ENCODE data around the gene COBLL1. TPM values are rescaled to one million over a fixed set of nuclear protein-coding genes. Genes with fewer than 3 reads are reported as not detected.

COBLL1 gene
- polyA plus RNA-seq, 5 donors = 14.6 to 26.4 (median 22.3) TPM

Other genes with a start within 250 kb of the COBLL1 start
- gene GRB14, start 220.3 kb downstream of the COBLL1 start, polyA plus RNA-seq (ENCODE audit: insufficient read depth in 1 of 5, insufficient read length in 5 of 5, low replicate concordance in 1 of 5) = 10 to 100 TPM; 44.7 to 77.4 (median 66.2) TPM
- gene SLC38A11, start 113.7 kb upstream of the COBLL1 start, polyA plus RNA-seq (ENCODE audit: insufficient read depth in 1 of 5, insufficient read length in 5 of 5, low replicate concordance in 1 of 5) = 1 to 10 TPM in 4 of 5 donors, under 1 TPM in 1; 0.59 to 3.5 (median 1.8) TPM

Measured in right lung (tissue), 5 donors.